ENCODE results near the gene CCDC116. TPM values are rescaled to one million over a fixed set of nuclear protein-coding genes. Genes with fewer than 3 reads are reported as not detected.
"Not testable (repeated sequence)": the region's sequence is repeated elsewhere in the genome, so short reads cannot be mapped to it uniquely, and the experiment has no call there.

CCDC116 gene
- total and polyA plus RNA-seq, 2 experiments from 2014 or later, result 0.57 to 0.94 TPM

DNA sequence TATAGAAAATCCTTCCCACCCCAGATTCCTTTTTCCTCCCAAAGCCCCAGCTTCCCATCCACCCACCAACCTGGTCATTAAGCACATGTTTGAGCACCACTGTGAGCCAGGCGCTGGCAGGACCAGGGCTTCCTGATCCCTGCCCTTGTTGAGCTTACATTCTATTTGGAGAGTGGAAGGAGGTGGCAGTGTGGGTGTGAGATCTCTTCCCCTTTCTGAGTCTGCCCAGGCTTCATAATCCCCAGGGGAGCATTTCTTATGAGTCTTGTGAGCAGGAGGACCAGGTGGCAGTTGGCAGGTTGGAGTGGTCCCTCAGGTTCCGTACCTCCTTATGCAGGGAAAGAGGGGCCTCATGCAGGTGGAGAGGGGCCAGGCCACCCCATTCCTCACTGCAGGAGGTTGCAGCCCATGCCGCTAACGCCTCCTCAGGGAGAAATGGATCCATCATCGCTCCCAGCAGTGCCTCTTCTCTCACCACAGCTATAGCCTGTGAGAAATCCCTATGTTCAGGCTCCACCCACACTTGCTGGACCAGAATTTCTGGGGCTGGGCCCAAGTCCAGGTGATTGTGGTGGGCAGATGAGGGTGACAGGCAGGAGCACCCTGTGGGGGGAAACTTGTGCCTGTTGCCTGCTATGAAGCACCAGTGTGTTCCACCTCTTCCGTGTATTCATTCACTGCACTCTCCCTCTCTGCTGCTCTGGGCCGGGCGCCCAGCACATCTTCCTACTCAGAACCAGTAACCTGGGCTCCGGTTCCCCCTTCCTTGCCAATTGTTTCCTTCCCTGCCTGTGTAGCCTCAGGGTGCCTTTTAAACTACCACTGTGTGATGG is 41.5 kb upstream of the CCDC116 start:
- Histone ChIP-seq H3K36me3 (peaks cover 12% of the 10 kb centered on the region), H3K4me1 (ENCODE audit: low read depth) (peaks cover 10% of the 10 kb centered on the region), H3K4me3 (no peak overlapping the region), H3K27me3 (no peaks in the 10 kb centered on the region), H3K27ac (peak overlapping the region; percentile 51), H3K9me3 (ENCODE audit: low read depth) (no peaks in the 10 kb centered on the region)
- TF ChIP-seq, protein P1, sequence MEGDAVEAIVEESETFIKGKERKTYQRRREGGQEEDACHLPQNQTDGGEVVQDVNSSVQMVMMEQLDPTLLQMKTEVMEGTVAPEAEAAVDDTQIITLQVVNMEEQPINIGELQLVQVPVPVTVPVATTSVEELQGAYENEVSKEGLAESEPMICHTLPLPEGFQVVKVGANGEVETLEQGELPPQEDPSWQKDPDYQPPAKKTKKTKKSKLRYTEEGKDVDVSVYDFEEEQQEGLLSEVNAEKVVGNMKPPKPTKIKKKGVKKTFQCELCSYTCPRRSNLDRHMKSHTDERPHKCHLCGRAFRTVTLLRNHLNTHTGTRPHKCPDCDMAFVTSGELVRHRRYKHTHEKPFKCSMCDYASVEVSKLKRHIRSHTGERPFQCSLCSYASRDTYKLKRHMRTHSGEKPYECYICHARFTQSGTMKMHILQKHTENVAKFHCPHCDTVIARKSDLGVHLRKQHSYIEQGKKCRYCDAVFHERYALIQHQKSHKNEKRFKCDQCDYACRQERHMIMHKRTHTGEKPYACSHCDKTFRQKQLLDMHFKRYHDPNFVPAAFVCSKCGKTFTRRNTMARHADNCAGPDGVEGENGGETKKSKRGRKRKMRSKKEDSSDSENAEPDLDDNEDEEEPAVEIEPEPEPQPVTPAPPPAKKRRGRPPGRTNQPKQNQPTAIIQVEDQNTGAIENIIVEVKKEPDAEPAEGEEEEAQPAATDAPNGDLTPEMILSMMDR (IDR thresholded peaks at IDR 0.05; ENCODE audit: low read depth, low read length), result no peak
- DNase-seq (ENCODE audit: low read depth in 1 of 2, low spot score in 1 of 2), result no peak

DNA sequence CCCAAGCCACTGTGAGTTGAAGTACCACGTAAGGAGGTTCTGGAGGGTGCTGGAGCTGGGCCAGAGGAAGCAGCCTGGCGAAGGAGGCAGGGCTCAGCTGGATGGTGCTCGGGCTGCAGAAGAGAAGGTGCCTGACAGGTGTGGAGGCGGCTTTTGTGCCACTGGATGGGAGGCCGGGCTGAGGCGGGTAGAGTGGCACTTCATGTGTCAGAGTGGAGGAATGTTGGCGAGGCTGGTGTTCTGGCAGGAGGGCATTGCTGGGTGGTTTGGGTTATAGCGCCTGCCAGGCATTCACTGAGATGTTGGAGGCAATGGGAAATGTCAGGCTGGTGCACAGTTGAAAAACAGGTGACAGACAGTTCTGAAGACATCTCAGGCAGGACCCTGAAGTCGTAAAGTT is 40.9 kb upstream of the CCDC116 start:
- Histone ChIP-seq H3K27ac (no peak overlapping the region), H3K36me3 (peaks cover 18% of the 10 kb centered on the region)

DNA sequence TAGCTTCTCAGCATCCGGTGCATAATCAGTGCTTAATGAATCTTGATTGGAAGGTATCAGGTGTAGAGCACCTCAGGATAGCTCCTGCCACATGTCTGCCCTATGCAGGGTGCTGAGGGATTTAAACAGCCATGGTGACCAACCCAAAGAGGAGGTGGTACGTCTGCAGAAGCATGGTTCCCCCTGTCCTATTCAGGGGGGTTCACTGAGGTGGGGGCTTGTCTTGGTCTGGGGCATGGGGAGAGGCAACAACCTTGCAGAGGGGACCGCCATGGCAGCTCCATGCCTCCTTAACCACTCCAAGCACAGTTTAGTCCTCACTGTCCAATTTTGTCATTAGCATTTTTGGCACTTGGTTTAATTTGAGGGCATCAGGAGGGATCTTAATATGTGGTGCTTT is 40.1 kb upstream of the CCDC116 start:
- no peak for DNase-seq (ENCODE audit: low read depth in 1 of 2, low spot score in 1 of 2)
- Histone ChIP-seq H3K4me3 (no peak overlapping the region), H3K27me3 (no peaks in the 10 kb centered on the region), H3K27ac (no peak overlapping the region), H3K36me3 (peaks cover 18% of the 10 kb centered on the region), H3K9me3 (ENCODE audit: low read depth) (no peaks in the 10 kb centered on the region), H3K4me1 (ENCODE audit: low read depth) (peaks cover 10% of the 10 kb centered on the region)
- TF ChIP-seq, protein P1 (IDR thresholded peaks at IDR 0.05; ENCODE audit: low read depth, low read length), result no peak

More for the DNA sequence above, 40.9 kb upstream of the CCDC116 start:
- DNase-seq (ENCODE audit: low read depth in 1 of 2, low spot score in 1 of 2), result no peak
- Histone ChIP-seq H3K27me3 (no peaks in the 10 kb centered on the region), H3K4me3 (no peak overlapping the region), H3K9me3 (ENCODE audit: low read depth) (no peaks in the 10 kb centered on the region), H3K4me1 (ENCODE audit: low read depth) (peaks cover 10% of the 10 kb centered on the region)
- TF ChIP-seq, protein P1 (IDR thresholded peaks at IDR 0.05; ENCODE audit: low read depth, low read length), result no peak

DNA sequence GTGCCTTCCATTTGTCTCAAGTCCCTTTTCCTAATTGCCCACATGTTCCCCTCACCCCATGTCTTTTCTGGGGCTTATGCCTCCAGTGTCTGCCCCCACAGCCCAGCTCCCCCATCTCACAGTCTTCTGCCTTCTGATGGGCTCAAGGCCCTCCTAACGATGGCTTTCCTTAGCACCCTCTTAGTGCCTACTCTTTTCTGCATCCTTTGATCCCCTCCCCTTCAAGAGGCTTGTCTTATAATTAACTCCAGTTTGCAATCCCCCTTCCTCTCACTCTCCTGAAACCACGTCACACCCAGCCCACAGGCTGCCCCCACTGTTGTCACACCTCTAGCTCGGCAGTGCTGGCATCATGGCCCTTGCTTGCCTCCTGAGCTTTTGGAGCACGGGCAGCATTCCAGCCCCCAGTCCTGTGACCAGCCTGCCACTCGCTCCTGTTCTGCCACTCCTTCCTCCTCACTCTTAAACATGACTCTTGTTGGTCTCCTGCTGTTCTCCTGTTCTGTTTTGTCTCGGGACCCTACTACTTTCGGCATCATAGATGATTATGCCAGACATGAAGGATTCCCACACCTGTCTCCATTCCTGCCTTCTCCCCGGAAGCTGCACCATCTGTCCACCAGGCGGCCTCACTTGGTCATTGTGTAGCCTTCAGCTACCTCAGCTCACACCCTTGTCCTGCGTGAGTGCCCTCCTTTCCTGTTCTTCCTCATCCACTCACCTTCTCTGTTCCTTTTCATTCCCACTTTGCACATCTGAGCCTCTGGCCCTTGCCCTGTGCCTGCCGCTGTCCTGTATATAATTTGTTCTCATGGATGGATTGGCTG is 38.9 kb upstream of the CCDC116 start:
- TF ChIP-seq, protein P1 (IDR thresholded peaks at IDR 0.05; ENCODE audit: low read depth, low read length), result peak; percentile 34
- no peak overlapping the region for H3K4me3 ChIP-seq
- H3K4me1 ChIP-seq (ENCODE audit: low read depth), result peaks cover 7% of the 10 kb centered on the region
- DNase-seq (ENCODE audit: low read depth in 1 of 2, low spot score in 1 of 2), result no peak
- no peaks in the 10 kb centered on the region for H3K27me3 ChIP-seq
- peaks cover 18% of the 10 kb centered on the region for H3K36me3 ChIP-seq
- H3K27ac ChIP-seq, result no peak overlapping the region
- no peaks in the 10 kb centered on the region for H3K9me3 ChIP-seq (ENCODE audit: low read depth)

DNA sequence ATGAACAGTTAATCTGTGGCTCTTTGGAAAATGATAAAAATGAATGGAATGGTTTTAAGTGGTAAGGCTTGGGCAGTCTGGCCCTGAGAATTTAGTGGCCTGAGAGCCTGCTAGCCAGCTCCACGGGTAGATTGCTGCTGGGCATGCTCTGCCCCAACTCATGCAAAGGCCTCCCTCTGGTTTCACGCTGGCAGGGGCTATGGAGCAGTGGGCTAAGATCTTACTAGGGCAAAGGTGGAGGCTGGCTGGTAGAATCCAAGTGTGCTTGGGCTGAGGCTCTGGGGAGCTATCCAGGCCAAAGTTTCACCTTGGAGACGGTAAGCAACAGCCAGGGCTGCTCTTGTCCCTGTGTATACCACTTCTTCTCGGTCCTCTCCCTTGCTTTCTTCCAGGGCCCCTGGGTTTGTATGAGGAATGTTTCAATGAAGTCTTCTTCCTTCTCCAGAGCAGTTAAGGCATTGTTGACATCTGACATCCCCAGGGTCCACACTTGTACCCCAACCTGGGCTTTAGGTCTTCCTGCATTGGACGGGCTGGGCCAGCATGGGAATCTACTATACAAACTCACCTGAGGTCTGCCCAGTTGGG is 37.6 kb upstream of the CCDC116 start:
- Histone ChIP-seq H3K4me3 (no peak overlapping the region), H3K4me1 (ENCODE audit: low read depth) (peaks cover 7% of the 10 kb centered on the region), H3K27ac (no peak overlapping the region), H3K27me3 (no peaks in the 10 kb centered on the region), H3K9me3 (ENCODE audit: low read depth) (no peaks in the 10 kb centered on the region), H3K36me3 (peaks cover 18% of the 10 kb centered on the region)
- DNase-seq (ENCODE audit: low read depth in 1 of 2, low spot score in 1 of 2), result no peak
- TF ChIP-seq, protein P1 (IDR thresholded peaks at IDR 0.05; ENCODE audit: low read depth, low read length), result no peak

DNA sequence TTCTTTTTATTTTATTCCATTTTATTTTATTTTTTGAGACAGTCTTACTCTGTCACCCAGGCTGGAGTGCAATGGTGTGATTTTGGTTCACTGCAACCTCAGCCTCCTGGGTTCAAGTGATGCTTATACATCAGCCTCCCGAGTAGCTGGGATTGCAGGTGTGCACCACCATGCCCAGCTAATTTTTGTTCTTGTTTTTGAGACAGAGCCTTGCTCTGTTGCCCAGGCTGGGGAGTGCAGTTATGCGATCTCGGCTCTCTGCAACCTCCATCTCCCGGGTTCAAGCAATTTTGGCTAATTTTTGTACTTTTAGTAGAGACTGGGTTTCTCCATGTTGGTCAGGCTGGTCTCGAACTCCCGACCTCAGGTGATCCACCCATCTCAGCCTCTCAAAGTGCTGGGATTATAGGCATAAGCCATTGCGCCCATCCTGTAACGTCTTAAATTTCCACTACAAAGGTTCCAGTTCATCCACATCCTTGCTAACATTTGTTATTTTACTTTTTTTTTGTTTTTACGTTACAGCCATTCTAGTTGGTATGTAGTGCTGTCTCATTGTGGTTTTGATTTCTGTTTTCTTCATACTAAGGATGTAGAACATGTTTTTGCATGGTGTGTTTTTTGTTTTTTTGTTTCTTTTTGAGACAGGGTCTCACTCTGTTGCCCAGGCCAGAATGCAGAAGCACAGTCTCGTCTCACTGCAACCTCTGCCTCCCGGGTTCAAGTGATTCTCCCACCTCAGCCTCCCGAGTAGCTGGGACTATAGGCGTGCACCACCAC is 36.0 kb upstream of the CCDC116 start:
- not testable (repeated sequence) for H3K4me3 ChIP-seq; H3K9me3 ChIP-seq (ENCODE audit: low read depth); H3K27me3 ChIP-seq; H3K4me1 ChIP-seq (ENCODE audit: low read depth); DNase-seq (ENCODE audit: low read depth in 1 of 2, low spot score in 1 of 2); H3K27ac ChIP-seq
- peaks cover 18% of the 10 kb centered on the region for H3K36me3 ChIP-seq

Measured in cardiac muscle cell (in vitro differentiated cells and primary cell).